GM08714 (cell line): ENCODE results near the gene MSI2.

Experiments
- H3K4me3 ChIP-seq: fragments of 200-500 bp; sonication (Bioruptor generic); 2 replicates; pipeline ENCODE4 v1.5.1; 2014; ENCODE audit warnings: mild to moderate bottlenecking, low read length, inconsistent platforms
- ZNF274 ChIP-seq: IDR thresholded peaks from 2 replicates; pipeline ENCODE4 v1.6.1; 2012; ENCODE audit warnings: mild to moderate bottlenecking, low read depth, low read length

The MSI2 gene

DNA sequence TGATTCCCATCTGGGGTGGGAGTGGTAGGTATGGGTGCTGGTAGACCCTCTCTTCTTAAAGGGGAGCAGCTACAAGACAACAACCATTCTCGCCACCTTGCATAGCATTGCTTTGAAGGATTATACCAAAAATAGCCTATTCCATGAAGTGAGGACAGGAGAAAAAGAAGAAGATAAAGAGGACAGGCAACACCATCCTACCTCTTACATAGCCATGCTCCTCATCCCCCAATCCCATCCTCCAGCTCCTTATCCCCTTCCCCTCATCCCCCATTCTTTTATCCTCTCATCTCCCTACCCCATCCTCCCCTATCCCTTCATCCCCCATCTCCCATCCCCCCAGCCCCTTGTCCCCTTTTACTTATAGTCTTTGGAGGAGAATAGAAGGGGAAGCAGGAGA, 459.7 kb downstream of the MSI2 start:
- H3K4me3 ChIP-seq: no peak overlapping the region
- TF ChIP-seq ZNF274: no peak

DNA sequence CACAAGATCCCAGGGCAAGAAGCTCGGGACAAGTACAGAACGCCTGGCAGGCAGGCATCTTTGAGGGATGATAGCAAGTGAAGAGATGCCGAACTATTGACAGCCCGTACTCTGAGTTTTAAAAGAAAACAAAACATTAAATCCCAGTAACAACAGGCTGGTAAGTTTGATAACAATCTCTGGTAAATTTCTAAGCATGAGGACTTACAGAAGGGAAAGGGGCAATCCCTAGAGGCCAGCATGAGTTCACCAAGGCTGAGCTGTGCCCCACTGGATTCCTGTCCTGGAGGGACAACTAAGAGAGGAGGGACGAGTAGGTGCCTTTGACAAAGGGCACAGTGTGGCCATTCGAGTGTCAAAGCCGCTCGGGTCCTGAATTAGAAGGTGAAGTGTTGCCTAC, 462.6 kb downstream of the MSI2 start:
- TF ChIP-seq ZNF274: no peak
- no peak overlapping the region for H3K4me3 ChIP-seq

DNA sequence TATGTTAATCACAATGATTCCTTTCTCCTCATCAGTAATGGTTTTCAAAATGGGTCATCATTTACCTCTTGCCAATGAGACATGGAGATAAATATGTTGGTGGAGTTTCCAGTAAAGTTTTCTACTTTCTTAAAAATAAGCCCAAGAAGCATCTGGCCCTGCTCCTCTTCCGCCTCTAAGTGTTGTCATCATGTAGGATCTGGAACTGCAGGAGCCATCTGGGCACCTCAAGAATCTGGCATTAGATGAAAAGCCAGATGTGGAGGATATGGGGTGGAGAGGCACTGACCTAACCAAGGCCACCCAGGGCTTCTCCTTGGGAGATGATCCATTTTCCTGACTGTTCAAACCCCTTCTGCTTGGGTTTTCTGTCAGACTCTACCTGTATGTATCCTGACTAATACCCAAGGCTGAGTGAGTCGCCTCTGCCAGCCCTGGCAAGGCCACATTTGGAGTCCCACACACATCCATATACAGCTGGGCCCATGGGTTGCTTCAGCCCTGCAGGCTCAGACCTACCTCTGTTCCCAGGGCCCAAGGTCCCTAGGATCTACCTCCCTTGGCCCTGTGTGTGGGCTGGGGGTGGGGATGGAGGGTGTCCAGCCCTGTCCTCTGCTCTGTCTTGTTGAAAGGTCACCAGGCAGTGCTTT, 464.2 kb downstream of the MSI2 start:
- no peak for TF ChIP-seq ZNF274
- H3K4me3 ChIP-seq: no peak overlapping the region

DNA sequence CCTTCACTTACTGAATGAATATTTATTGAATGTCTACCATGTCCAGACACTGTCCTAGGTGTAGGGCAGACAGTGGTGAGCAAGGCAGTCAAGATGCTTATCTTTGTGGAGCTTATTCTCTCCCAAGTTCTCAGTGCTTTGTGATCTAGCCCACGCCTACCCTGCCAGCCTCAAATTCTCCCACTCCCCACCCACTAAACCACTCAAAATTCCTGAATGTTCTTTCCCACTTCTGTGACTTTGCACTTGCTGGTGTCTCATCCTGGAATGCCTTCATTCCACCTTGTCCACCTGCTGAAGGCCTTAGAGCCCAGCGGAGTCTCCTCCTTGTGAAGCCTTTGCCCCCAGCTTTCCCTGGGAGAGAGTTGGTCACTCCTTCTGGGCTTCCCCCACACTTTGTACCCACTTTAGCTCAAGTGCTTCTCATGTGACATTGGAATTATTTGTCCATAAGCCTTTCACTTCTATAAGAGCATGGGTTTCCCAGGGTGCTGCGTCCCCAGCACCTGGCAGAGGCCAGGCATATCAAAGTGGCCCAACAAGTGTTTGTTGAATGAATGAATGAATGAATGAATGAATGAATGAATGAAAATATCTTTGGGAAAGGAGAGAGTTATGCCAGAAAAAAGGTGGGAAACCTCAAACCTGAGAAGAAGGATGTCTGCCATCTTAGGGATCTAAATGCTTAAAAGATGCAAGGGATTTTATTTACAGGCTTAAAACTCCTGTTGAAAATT, 465.8 kb downstream of the MSI2 start:
- no peak for TF ChIP-seq ZNF274
- H3K4me3 ChIP-seq: no peak overlapping the region

DNA sequence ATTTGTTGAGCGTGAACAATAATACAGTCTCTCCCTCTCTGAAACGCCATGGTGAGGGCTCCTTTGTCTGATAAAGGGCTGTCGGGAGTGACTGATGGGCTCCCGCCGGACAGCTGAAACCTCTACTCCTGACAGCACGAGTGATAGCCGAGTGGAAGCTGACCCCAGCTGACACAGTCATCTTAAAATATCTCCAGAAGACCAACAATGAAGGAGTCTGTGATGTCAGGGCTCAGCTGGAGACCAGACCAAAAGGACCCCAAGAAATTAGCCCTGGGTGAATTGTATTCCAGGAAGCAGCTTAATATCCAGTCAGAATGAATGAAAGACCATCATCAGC, 466.4 kb downstream of the MSI2 start:
- no peak overlapping the region for H3K4me3 ChIP-seq

DNA sequence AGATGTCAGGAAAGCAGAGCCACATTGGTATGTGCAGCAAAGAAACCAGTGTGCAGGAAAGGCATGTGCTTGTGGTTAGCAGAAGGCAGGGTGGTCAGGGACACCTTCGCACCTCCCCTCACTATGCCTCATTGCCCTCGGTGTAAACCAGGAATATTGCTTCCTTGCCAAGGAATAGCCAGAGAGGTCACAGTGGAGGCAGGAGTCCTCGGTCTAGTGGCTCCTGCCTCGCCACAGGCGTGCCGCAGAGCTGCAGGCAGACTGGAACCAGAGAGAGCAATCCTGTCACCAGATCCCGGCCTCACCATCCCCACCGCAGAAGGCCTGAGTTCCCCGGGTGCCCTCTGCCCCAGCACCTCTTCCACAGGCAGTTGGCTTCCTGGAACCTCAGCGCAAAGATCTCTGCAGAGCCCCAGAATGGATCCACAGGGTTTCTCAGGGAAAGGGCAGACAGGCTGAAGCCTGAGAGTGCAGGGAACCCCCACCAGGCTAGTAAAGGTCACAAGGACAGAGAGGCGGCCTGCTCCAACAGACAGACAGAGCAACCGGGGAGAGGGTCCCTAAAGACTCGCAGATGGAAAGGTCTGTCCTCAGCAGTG, 467.2 kb downstream of the MSI2 start:
- TF ChIP-seq ZNF274: no peak
- no peak overlapping the region for H3K4me3 ChIP-seq

More for the DNA sequence above, 466.4 kb downstream of the MSI2 start:
- TF ChIP-seq ZNF274: no peak

DNA sequence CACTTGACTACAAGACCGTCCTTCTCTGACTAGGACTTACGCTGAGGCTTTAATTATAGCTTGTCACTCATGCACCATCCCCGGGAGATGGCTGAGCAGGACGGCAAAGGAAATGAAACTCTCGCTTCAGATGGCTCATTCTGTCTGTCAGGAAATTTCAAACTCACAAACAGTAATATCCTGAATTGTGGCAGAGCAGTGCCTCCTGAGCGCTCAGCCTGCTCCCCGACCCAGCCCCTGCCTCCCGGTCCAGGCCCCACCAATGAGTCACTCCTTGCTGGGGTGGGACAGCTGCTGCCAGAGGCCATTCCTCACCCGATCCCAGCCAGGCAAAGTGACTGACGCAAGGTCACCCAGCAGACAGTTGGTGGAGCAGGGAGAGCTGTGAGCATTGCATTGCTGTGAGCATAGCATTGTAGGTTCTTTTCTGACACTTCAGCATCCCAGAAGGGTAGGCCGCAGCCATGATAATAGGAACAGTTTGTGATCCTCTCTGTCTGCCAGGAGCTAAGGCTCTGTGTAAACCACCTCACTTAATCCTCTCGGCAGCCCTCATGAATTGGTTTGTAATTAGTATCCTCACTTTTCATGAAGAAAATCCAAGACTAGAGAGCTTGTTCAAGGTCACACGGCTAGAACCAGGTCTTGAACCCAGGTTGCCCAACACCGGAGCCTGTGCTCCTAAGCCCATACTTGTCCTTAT, 467.9 kb downstream of the MSI2 start:
- no peak overlapping the region for H3K4me3 ChIP-seq
- no peak for TF ChIP-seq ZNF274

DNA sequence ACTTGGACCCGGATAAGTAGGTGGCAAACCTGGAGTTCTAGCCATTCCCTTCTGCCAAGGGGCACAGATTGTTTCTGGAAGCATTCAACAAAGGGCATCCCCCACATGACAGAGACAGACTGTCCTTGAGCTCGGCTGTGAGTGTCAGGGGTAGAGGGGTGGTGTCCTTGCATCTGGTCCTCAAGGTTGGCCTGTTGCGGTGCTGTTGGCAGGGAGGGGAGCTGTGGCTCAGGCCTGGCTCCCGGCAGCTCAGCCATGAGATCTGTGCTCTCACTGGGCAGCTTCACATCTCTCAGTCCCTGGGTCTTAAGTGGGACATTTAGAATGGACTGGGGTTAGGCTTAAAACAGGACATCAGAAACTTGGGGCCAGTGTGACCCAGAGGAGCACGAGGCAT, 468.4 kb downstream of the MSI2 start:
- no peak for TF ChIP-seq ZNF274
- no peak overlapping the region for H3K4me3 ChIP-seq

DNA sequence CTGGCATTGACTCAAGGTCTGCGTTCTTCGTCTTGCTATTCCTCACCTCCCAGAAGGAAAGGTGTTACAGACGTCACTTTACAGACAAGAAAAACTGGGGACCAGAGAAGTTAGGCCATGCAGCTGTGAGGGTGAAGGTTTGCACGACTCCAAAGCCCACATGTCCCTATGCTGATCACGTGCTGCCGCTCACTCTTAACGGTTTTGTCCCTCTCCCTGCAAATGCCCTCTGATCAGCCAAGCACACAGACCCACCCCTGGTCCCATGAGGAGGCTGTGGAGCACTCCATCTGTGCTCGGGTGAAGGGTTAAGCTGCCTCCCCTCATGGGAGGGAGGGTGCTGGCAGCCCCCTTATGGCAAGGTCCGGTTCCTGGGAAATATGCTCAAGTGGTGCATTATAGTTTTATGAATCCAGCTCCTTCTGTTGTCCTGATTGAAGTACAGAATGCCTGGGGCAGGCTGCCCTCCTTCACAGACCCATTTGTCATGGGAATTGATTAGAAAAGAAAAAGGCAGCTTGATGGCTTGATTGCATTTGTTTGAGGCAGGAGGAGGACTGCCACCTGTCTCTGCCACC, 470.0 kb downstream of the MSI2 start:
- no peak overlapping the region for H3K4me3 ChIP-seq

DNA sequence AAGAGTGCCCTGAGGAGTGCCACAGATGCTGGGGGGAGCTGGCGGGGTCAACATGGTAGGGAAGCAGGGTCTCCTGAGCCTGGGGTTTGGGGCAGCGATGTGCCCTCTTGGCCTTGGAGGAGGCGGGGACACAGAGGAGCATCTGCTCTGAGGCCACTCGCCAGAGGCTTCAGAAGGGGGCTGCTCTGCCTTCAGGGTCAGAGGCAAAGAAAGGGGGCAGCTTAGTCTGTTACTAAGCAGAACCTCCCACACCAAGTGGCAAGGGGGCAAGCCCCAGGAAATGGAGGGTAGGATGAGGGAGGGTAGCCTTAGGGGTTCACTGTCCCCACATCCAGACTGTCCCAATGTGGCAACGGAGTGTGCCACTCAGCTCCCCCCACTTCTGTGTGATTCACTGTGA, 470.5 kb downstream of the MSI2 start:
- TF ChIP-seq ZNF274: no peak
- H3K4me3 ChIP-seq: no peak overlapping the region

More for the DNA sequence above, 470.0 kb downstream of the MSI2 start:
- TF ChIP-seq ZNF274: no peak

DNA sequence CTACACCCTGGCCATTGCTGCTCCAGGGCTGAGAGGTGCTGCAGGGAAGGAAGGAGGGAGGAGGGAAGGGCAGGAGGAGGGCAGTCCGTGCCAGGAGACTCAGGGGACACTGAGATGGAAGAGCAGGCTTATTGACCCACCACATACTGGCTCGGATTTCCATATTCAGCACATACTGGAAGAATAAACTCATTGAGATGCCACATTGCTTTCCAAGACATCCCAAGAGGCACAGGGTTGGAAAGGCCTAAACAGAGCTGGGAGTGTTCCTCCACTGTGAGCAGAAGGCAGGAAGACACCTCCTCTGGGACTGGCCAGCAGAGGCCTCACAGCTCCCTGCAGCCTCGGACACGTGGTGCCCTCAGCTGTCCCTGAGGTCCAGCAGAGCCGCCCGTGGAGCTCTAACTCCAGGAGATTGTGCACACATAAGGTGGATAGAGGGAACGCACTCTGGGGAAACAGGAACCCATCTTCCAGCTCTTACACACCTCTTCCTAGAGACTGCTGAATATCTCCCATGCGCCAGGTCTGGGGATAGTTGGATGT, 471.4 kb downstream of the MSI2 start:
- no peak overlapping the region for H3K4me3 ChIP-seq
- TF ChIP-seq ZNF274: no peak

DNA sequence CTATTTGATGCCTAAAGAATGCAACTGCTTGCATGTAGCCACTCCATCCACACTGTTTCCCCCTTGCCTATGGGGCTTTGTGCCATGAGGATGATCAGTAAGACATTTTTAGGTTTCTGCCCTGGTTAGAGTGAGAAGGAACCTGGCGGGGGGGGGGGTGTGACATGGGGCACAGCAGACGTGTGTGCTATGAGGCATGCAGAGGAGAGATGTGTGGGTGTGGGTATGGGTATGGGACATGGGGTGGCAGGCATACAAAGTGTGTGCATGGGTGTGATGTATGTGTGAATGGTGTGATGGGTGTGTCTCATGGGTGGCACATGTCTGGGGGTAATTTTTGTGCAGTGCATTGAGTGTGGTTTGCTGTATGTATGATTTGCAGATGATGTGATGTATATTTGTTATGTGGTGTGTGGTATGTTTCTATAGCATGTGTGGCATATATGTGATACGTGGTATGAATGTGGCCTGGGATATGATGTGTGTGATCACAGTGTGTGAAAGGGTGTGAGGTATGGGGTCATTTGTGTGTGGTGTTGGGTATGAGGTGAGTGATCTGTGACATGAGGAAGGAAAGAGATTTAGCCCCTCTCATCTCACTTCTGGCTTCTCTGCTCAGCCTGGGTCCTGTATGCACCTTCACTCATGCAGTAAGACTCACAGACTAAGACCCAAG, 473.8 kb downstream of the MSI2 start:
- no peak overlapping the region for H3K4me3 ChIP-seq
- no peak for TF ChIP-seq ZNF274

DNA sequence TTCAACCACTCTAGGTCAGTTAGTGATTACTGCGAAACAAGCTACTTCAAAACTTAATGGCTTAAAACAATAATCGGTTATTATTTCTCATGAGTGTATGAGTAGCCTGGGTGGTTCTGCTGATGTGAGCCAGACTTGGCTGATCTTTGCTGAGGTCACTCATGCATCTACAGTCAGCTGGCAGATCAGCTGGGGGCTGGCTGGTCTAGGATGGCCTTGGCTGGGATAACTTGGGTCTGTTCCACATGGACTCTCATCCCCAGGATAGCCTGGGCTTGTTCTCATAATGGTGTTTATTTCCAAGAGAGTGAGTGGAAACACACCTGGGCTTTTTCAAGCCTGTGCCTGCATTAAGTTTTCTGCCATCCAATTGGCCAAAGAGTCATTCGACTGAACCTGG, 475.7 kb downstream of the MSI2 start:
- TF ChIP-seq ZNF274: no peak

DNA sequence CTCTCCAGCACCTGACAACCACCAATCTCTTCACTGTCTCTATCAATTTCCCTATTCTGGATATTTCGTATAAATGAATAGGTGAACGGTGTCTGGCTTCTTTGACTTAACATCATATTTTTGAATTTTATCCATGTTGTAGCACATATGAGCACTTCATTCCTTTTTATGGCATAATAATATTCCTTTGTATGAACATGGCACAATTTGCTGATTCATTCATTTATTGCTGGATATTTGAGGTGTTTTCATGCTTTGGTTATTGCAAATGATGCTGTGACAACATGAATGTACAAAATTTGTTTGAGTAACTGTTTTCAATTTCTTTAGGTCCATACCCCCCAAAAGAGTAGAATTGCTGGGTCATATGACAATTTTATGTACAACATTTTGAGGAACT, 476.8 kb downstream of the MSI2 start:
- TF ChIP-seq ZNF274: no peak
- H3K4me3 ChIP-seq: no peak overlapping the region

More for the DNA sequence above, 475.7 kb downstream of the MSI2 start:
- no peak overlapping the region for H3K4me3 ChIP-seq
